IMR-90 (cell line): ENCODE measurements around the gene SDHA. TPM values are rescaled to one million over a fixed set of nuclear protein-coding genes. Genes with fewer than 3 reads are reported as not detected.

ENCODE experiments used
- ATAC-seq: fragments of 200-7000 bp; cut with Tn5 transposase; 2 replicates; pipeline ENCODE4 v1.9.1; 2020; ENCODE audit warnings: low read depth, mild to moderate bottlenecking, moderate library complexity
- BruUV-seq: library from RNA; stranded (reverse); fragments of 400-500 nt; replicated peaks from 2 replicates; lab custom pipeline; 2021; lab: Mats Ljungman, UMichigan
- CTCF ChIA-PET: fragments of 300-600 bp; formaldehyde crosslinking; extraction: SDS; loops from one replicate; lab custom pipeline; 2021; ENCODE audit warnings: antibody characterized with exemption; lab: Yijun Ruan, JAX
- POLR2A ChIA-PET: fragments of 300-600 bp; sonication (Branson Sonifier 250); formaldehyde crosslinking; loops from one replicate; lab custom pipeline; 2022; ENCODE audit warnings: antibody characterized with exemption; ENCODE audit not compliant: unreplicated experiment; lab: Charles Lee
- DNase-seq: peaks from one replicate; pipeline ENCODE4 v3.0.0; 2013
- H2AFZ ChIP-seq: replicated peaks from 2 replicates; pipeline ENCODE3; 2013; ENCODE audit warnings: low read length, mild to moderate bottlenecking; ENCODE audit not compliant: poor library complexity
- H2AK5ac ChIP-seq: 2 replicates; pipeline ENCODE4 v1.6.1; 2013; ENCODE audit warnings: low read depth, low read length, inconsistent platforms
- H2AK9ac ChIP-seq: replicated peaks from 2 replicates; pipeline ENCODE3; 2013; ENCODE audit warnings: mild to moderate bottlenecking, low read depth, low read length, moderate library complexity; ENCODE audit not compliant: poor library complexity
- H2BK120ac ChIP-seq: 2 replicates; pipeline ENCODE4 v1.6.1; 2013; ENCODE audit warnings: low read depth, low read length, inconsistent platforms
- H2BK15ac ChIP-seq: 3 replicates; pipeline ENCODE4 v1.6.1; 2013; ENCODE audit warnings: low read depth, low read length, inconsistent platforms
- H2BK20ac ChIP-seq: 2 replicates; pipeline ENCODE4 v1.6.1; 2013; ENCODE audit warnings: low read depth, mild to moderate bottlenecking, inconsistent platforms, low read length, moderate library complexity
- H2BK5ac ChIP-seq: 2 replicates; pipeline ENCODE4 v1.6.1; 2013; ENCODE audit warnings: mild to moderate bottlenecking, low read depth, low read length, inconsistent platforms; ENCODE audit not compliant: poor library complexity, severe bottlenecking
- H3K14ac ChIP-seq: replicated peaks from 2 replicates; pipeline ENCODE4 v1.6.1; 2013; ENCODE audit warnings: low read depth, low read length, inconsistent platforms
- H3K18ac ChIP-seq: 2 replicates; pipeline ENCODE4 v1.6.1; 2013; ENCODE audit warnings: low read depth, low read length, control low read depth
- H3K23ac ChIP-seq: 2 replicates; pipeline ENCODE4 v1.6.1; 2013; ENCODE audit warnings: low read depth, low read length, inconsistent platforms
- H3K27ac ChIP-seq: 2 replicates; pipeline ENCODE4 v1.5.1; 2013; ENCODE audit warnings: mild to moderate bottlenecking, control low read depth, low read length; ENCODE audit not compliant: insufficient read depth
- H3K27me3 ChIP-seq: 2 replicates; pipeline ENCODE4 v1.6.1; 2013; ENCODE audit warnings: low read length; ENCODE audit not compliant: control insufficient read depth, insufficient read depth
- H3K36me3 ChIP-seq: 2 replicates; pipeline ENCODE4 v1.6.1; 2013; ENCODE audit warnings: low read length, mixed read lengths; ENCODE audit not compliant: control insufficient read depth, insufficient read depth
- H3K4ac ChIP-seq: 2 replicates; pipeline ENCODE4 v1.6.1; 2013; ENCODE audit warnings: low read depth, low read length, inconsistent platforms
- H3K4me1 ChIP-seq: 2 replicates; pipeline ENCODE4 v1.6.1; 2013; ENCODE audit warnings: low read length, mixed read lengths; ENCODE audit not compliant: control insufficient read depth, insufficient read depth
- H3K4me2 ChIP-seq: 2 replicates; pipeline ENCODE4 v1.6.1; 2013; ENCODE audit warnings: low read depth, mild to moderate bottlenecking, control low read depth, low read length, moderate library complexity
- H3K4me3 ChIP-seq: 2 replicates; pipeline ENCODE4 v1.5.1; 2013; ENCODE audit warnings: low read depth, mild to moderate bottlenecking, control low read depth, low read length, moderate library complexity; ENCODE audit not compliant: insufficient read depth
- H3K56ac ChIP-seq: 2 replicates; pipeline ENCODE4 v1.6.1; 2013; ENCODE audit warnings: low read length, inconsistent platforms; ENCODE audit not compliant: insufficient read depth; ENCODE audit errors: extremely low read depth
- H3K79me1 ChIP-seq, 2 experiments: 2 replicates each; pipeline ENCODE4 v1.6.1; 2013; ENCODE audit warnings: low read length in 2 of 2, inconsistent platforms in 1 of 2, low read depth in 1 of 2
- H3K9ac ChIP-seq: 2 replicates; pipeline ENCODE4 v1.6.1; 2013; ENCODE audit warnings: low read depth, low read length, control low read depth
- H3K9me1 ChIP-seq: 2 replicates; pipeline ENCODE4 v1.6.1; 2013; ENCODE audit warnings: low read length, inconsistent platforms; ENCODE audit not compliant: insufficient read depth
- H3K9me3 ChIP-seq: 2 replicates; pipeline ENCODE4 v1.6.1; 2013; ENCODE audit warnings: low read length; ENCODE audit not compliant: control insufficient read depth, insufficient read depth
- H4K20me1 ChIP-seq: 2 replicates; pipeline ENCODE4 v1.6.1; 2013; ENCODE audit warnings: low read length, inconsistent platforms; ENCODE audit not compliant: insufficient read depth
- H4K5ac ChIP-seq: 2 replicates; pipeline ENCODE4 v1.6.1; 2013; ENCODE audit warnings: mild to moderate bottlenecking, low read depth, low read length, control low read depth
- H4K8ac ChIP-seq, 2 experiments: 2 replicates each; pipeline ENCODE4 v1.6.1; 2013; ENCODE audit warnings: low read depth in 2 of 2, low read length in 2 of 2, control low read depth in 1 of 2, inconsistent platforms in 1 of 2
- H4K91ac ChIP-seq: 2 replicates; pipeline ENCODE4 v1.6.1; 2013; ENCODE audit warnings: low read depth, low read length, inconsistent platforms; ENCODE audit not compliant: insufficient read depth
- BHLHE40 ChIP-seq: fragments of 150-350 bp; IDR thresholded peaks from 2 replicates; pipeline ENCODE4 v1.6.1; 2016; ENCODE audit warnings: mild to moderate bottlenecking, low read depth, low read length
- CEBPB ChIP-seq: IDR thresholded peaks from 2 replicates; pipeline ENCODE4 v1.6.1; 2012; ENCODE audit warnings: low read depth, low read length, improper control_type of control experiment
- CHD1 ChIP-seq: IDR thresholded peaks from 2 replicates; pipeline ENCODE4 v1.6.1; 2012; ENCODE audit warnings: low read depth, low read length, improper control_type of control experiment
- MAZ ChIP-seq: IDR thresholded peaks from 2 replicates; pipeline ENCODE4 v1.6.1; 2012; ENCODE audit warnings: low read depth, mild to moderate bottlenecking, low read length, improper control_type of control experiment, moderate library complexity, borderline replicate concordance
- MXI1 ChIP-seq: IDR thresholded peaks from 2 replicates; pipeline ENCODE4 v1.6.1; 2012; ENCODE audit warnings: low read depth, mild to moderate bottlenecking, low read length, moderate library complexity, borderline replicate concordance
- NFE2L2 ChIP-seq: fragments of 150-350 bp; IDR thresholded peaks from 2 replicates; pipeline ENCODE4 v1.6.1; 2016; ENCODE audit warnings: low read depth, mild to moderate bottlenecking, low read length
- POLR2A ChIP-seq: IDR thresholded peaks from 2 replicates; pipeline ENCODE4 v1.6.1; 2012; ENCODE audit warnings: mild to moderate bottlenecking, low read depth, low read length
- RAD21 ChIP-seq: IDR thresholded peaks from 2 replicates; pipeline ENCODE4 v1.6.1; 2012; ENCODE audit warnings: low read length, improper control_type of control experiment
- RCOR1 ChIP-seq: IDR thresholded peaks from 2 replicates; pipeline ENCODE4 v1.6.1; 2012; ENCODE audit warnings: mild to moderate bottlenecking, low read length, improper control_type of control experiment; ENCODE audit not compliant: insufficient replicate concordance
- SMC3 ChIP-seq: fragments of 150-350 bp; IDR thresholded peaks from 2 replicates; pipeline ENCODE4 v1.6.1; 2016; ENCODE audit warnings: low read depth, mild to moderate bottlenecking, antibody characterized with exemption, low read length, moderate library complexity
- WGBS, 2 experiments: methylation state at CpG; one replicate each; pipeline versions ENCODE4 v1.1.5 to v1.1.7; 2013; ENCODE audit warnings: missing lambda C conversion rate in 2 of 2; ENCODE audit not compliant: insufficient read length in 1 of 2; ENCODE audit errors: extremely low coverage in 2 of 2; 5-methylcytosine and 5-hydroxymethylcytosine counted together
- dilution Hi-C: fragments of 300-500 bp; cut with HindIII; formaldehyde crosslinking; loops from one replicate; pipeline ENCODE4 v1.14.3; 2018; ENCODE audit warnings: low sequenced_read_pairs; ENCODE audit not compliant: unreplicated experiment
- in situ Hi-C: fragments of 300-500 bp; cut with MboI; formaldehyde crosslinking; loops from 3 replicates; pipeline ENCODE4 v1.14.3; 2019; ENCODE audit warnings: low sequenced_read_pairs, inconsistent platforms, mixed read lengths
- intact Hi-C: fragments of 100-400 bp; cut with micrococcal nuclease; formaldehyde crosslinking; loops from 2 replicates; pipeline ENCODE4 v1.10.0; 2022
- polyA plus RNA-seq, 3 experiments: library from polyadenylated mRNA; depleted of rRNA; stranded (reverse); fragments of >200 nt; gene quantifications; 2 replicates each; pipeline ENCODE4 v1.2.3, GENCODE V29; 2012; ENCODE audit warnings: low replicate concordance in 1 of 3
- total RNA-seq: library from RNA; depleted of rRNA; stranded (reverse); fragments of >200 nt; gene quantifications from 2 replicates; pipeline ENCODE4 v1.2.3, GENCODE V29; 2012
- TF ChIP-seq, protein P1 (sequence below): conservative IDR thresholded peaks from 2 replicates; pipeline ENCODE4 v1.5.1; 2012; ENCODE audit warnings: mild to moderate bottlenecking, low read depth, low read length, improper control_type of control experiment
- TF ChIP-seq, protein P2 (sequence below): fragments of 150-350 bp; IDR thresholded peaks from 2 replicates; pipeline ENCODE4 v1.6.1; 2016; ENCODE audit warnings: low read depth, mild to moderate bottlenecking, low read length, moderate library complexity, borderline replicate concordance

The SDHA gene
- total and polyA plus RNA-seq, 2 of the 4 experiments (the other 2 are of a cell fraction): 105 to 121 TPM

DNA sequence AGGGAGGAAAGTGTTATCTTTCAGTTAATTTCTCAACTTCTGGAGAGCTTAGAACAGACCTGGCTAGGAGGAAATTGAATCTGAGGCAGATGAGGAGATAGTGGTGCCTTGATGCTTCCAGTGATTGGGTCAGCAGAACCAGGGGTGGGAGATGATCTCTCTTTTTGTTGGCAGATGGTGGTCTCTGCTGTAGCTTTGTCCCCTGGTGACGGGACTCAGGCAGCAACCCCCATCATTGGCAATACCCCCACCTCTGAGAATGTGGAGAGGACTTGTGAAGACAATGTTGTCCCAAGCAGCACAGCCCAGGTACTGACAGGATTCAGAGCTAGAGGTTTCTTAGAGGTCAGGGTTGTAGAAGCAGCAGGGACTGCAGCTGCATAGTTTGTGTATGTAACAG lies 49.6 kb downstream of the SDHA start:
- no peak overlapping the region for H2AK9ac ChIP-seq
- no peaks in the 10 kb centered on the region for H3K9me3 ChIP-seq
- H2BK20ac ChIP-seq: no peak overlapping the region
- no peak overlapping the region for H3K14ac ChIP-seq
- no peak overlapping the region for H3K4ac ChIP-seq
- no peak for DNase-seq
- no peak overlapping the region for H2AFZ ChIP-seq
- no peak overlapping the region for H4K91ac ChIP-seq
- H4K5ac ChIP-seq: no peak overlapping the region
- H3K9me1 ChIP-seq: peaks cover 17% of the 10 kb centered on the region
- no peak for ATAC-seq
- H2BK5ac ChIP-seq: no peak overlapping the region
- no peak overlapping the region; a peak in 1 of 4 replicates for H4K8ac ChIP-seq
- no peak overlapping the region for H3K27ac ChIP-seq
- no TSS peak for BruUV-seq
- peaks cover 4% of the 10 kb centered on the region for H3K36me3 ChIP-seq
- H3K23ac ChIP-seq: no peak overlapping the region
- no peak overlapping the region for H3K4me2 ChIP-seq
- no peak overlapping the region for H2AK5ac ChIP-seq
- H3K9ac ChIP-seq: no peak overlapping the region
- CTCF ChIA-PET: no interaction called here
- intact Hi-C loops: no loop called here
- H3K18ac ChIP-seq: no peak overlapping the region
- H3K4me3 ChIP-seq: no peak overlapping the region
- no peaks in the 10 kb centered on the region for H3K27me3 ChIP-seq
- H2BK15ac ChIP-seq: no peak overlapping the region
- dilution Hi-C loops: no loop called here
- H3K4me1 ChIP-seq: peaks cover 20% of the 10 kb centered on the region
- POLR2A ChIA-PET: no interaction called here
- in situ Hi-C loops: no loop called here
- H4K20me1 ChIP-seq: peaks cover 7% of the 10 kb centered on the region; the same call in 1 of the 2 replicates
- no peak overlapping the region for H2BK120ac ChIP-seq
- TF ChIP-seq, protein P1, sequence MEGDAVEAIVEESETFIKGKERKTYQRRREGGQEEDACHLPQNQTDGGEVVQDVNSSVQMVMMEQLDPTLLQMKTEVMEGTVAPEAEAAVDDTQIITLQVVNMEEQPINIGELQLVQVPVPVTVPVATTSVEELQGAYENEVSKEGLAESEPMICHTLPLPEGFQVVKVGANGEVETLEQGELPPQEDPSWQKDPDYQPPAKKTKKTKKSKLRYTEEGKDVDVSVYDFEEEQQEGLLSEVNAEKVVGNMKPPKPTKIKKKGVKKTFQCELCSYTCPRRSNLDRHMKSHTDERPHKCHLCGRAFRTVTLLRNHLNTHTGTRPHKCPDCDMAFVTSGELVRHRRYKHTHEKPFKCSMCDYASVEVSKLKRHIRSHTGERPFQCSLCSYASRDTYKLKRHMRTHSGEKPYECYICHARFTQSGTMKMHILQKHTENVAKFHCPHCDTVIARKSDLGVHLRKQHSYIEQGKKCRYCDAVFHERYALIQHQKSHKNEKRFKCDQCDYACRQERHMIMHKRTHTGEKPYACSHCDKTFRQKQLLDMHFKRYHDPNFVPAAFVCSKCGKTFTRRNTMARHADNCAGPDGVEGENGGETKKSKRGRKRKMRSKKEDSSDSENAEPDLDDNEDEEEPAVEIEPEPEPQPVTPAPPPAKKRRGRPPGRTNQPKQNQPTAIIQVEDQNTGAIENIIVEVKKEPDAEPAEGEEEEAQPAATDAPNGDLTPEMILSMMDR: no peak
- TF ChIP-seq SMC3 (no peak), POLR2A (no peak), MXI1 (no peak), MAZ (no peak), CHD1 (no peak), NFE2L2 (no peak), RCOR1 (no peak), RAD21 (no peak), CEBPB (no peak), BHLHE40 (no peak)
- TF ChIP-seq, protein P2, sequence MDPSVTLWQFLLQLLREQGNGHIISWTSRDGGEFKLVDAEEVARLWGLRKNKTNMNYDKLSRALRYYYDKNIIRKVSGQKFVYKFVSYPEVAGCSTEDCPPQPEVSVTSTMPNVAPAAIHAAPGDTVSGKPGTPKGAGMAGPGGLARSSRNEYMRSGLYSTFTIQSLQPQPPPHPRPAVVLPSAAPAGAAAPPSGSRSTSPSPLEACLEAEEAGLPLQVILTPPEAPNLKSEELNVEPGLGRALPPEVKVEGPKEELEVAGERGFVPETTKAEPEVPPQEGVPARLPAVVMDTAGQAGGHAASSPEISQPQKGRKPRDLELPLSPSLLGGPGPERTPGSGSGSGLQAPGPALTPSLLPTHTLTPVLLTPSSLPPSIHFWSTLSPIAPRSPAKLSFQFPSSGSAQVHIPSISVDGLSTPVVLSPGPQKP: no peak
- no CpG with 5 or more reads among the region's 1 CpG for WGBS, 2 experiments
- H3K79me1 ChIP-seq: peaks cover 6 to 19% of the 10 kb centered on the region in 2 experiments; a peak in 3 of 4 replicates
- H3K56ac ChIP-seq: no peak overlapping the region
